Measurements from ENCODE around the gene DDX1. TPM values are rescaled to one million over a fixed set of nuclear protein-coding genes. Genes with fewer than 3 reads are reported as not detected.

DDX1 gene
- total and polyA plus RNA-seq, 12 donors, result 39.4 to 122 (median 77.2) TPM

GRCh38 chr2:15606481-15607441, 15.1 kb downstream of the DDX1 start:
- H3K4me1 ChIP-seq (replicated peaks in 1 of 2), result no peaks in the 10 kb centered on the region
- H3K4me3 ChIP-seq, result no peak overlapping the region
- TF ChIP-seq POLR2A (IDR thresholded peaks at IDR 0.05) (no peak), CTCF (IDR thresholded peaks at IDR 0.05) (no peak)
- 88 to 90% (median 89%) methylated on average over 8 of the region's 8 CpGs for WGBS, 4 donors
- no peak overlapping the region for H3K27ac ChIP-seq
- no peaks in the 10 kb centered on the region for H3K9me3 ChIP-seq (replicated peaks in 1 of 3)
- no peak for DNase-seq
- H3K36me3 ChIP-seq (replicated peaks in 1 of 2), result peaks cover 0 to 88% of the 10 kb centered on the region in 2 donors
- intact Hi-C loops (cut with DNase I), result no loop called here
- no peaks in the 10 kb centered on the region for H3K27me3 ChIP-seq

GRCh38 chr2:15607709-15608391, 16.2 kb downstream of the DDX1 start:
- TF ChIP-seq CTCF (IDR thresholded peaks at IDR 0.05), result no peak
- Histone ChIP-seq H3K4me3 (no peak overlapping the region), H3K27ac (no peak overlapping the region), H3K9me3 (replicated peaks in 1 of 3) (no peaks in the 10 kb centered on the region), H3K4me1 (replicated peaks in 1 of 2) (no peaks in the 10 kb centered on the region), H3K27me3 (no peaks in the 10 kb centered on the region), H3K36me3 (replicated peaks in 1 of 2) (peaks cover 0 to 77% of the 10 kb centered on the region in 2 donors)
- no peak for DNase-seq
- WGBS, 4 donors, result 92 to 97% (median 96%) methylated on average over 7 of the region's 7 CpGs
- intact Hi-C loops (cut with DNase I), result no loop called here

GRCh38 chr2:15608392-15608761, 16.7 kb downstream of the DDX1 start:
- peaks cover 0 to 71% of the 10 kb centered on the region in 2 donors for H3K36me3 ChIP-seq (replicated peaks in 1 of 2)
- H3K9me3 ChIP-seq (replicated peaks in 1 of 3), result no peaks in the 10 kb centered on the region
- peaks cover 0 to 5% of the 10 kb centered on the region in 2 donors for H3K4me1 ChIP-seq (replicated peaks in 1 of 2)
- TF ChIP-seq CTCF (IDR thresholded peaks at IDR 0.05) (no peak), POLR2A (IDR thresholded peaks at IDR 0.05) (no peak)
- H3K4me3 ChIP-seq, result no peak overlapping the region
- H3K27ac ChIP-seq, result no peak overlapping the region
- WGBS, 4 donors, result 91 to 98% (median 95%) methylated on average over 4 of the region's 4 CpGs
- no peaks in the 10 kb centered on the region for H3K27me3 ChIP-seq
- DNase-seq, result no peak
- intact Hi-C loops (cut with DNase I), result no loop called here

GRCh38 chr2:15609341-15610042, 17.8 kb downstream of the DDX1 start:
- no peaks in the 10 kb centered on the region for H3K9me3 ChIP-seq (replicated peaks in 1 of 3)
- no peak overlapping the region for H3K4me3 ChIP-seq
- intact Hi-C loops (cut with DNase I), result no loop called here
- peaks cover 0 to 60% of the 10 kb centered on the region in 2 donors for H3K36me3 ChIP-seq (replicated peaks in 1 of 2)
- peaks cover 1 to 6% of the 10 kb centered on the region in 2 donors for H3K4me1 ChIP-seq (replicated peaks in 1 of 2)
- 97 to 100% (median 100%) methylated on average over 1 of the region's 1 CpG for WGBS, 4 donors
- DNase-seq, result no peak
- no peaks in the 10 kb centered on the region for H3K27me3 ChIP-seq
- TF ChIP-seq POLR2A (IDR thresholded peaks at IDR 0.05), result no peak
- TF ChIP-seq CTCF (IDR thresholded peaks at IDR 0.05), result no peak
- no peak overlapping the region for H3K27ac ChIP-seq

Measured in adrenal gland (tissue), 12 donors.